ENCODE measurements around the gene MKNK1.

Gene MKNK1

GRCh38 chr1:46551597-46552095, 52.4 kb downstream of the MKNK1 start, which contains the start of gene KNCN:
Gene KNCN (minus strand): TSS chr1:46551647. CDS start chr1:46551215, 432 bp downstream.
- TF ChIP-seq CTCF (IDR thresholded peaks at IDR 0.05; ENCODE audit: extremely low read depth, insufficient read depth, missing control alignments) = no peak
- no peak for DNase-seq (ENCODE audit: low spot score)
- in situ Hi-C loops (cut with MboI; ENCODE audit: low pct_unique_long_range_greater_than_20kb, low sequenced_read_pairs, unreplicated experiment) = no loop called here

GRCh38 chr1:46550751-46551231, 53.3 kb downstream of the MKNK1 start:
- no peak for DNase-seq (ENCODE audit: low spot score)
- TF ChIP-seq CTCF (IDR thresholded peaks at IDR 0.05; ENCODE audit: extremely low read depth, insufficient read depth, missing control alignments) = no peak
- in situ Hi-C loops (cut with MboI; ENCODE audit: low pct_unique_long_range_greater_than_20kb, low sequenced_read_pairs, unreplicated experiment) = no loop called here

- TF ChIP-seq CTCF (IDR thresholded peaks at IDR 0.05; ENCODE audit: extremely low read depth, insufficient read depth, missing control alignments) = no peak
- DNase-seq (ENCODE audit: low spot score) = no peak
- in situ Hi-C loops (cut with MboI; ENCODE audit: low pct_unique_long_range_greater_than_20kb, low sequenced_read_pairs, unreplicated experiment) = no loop called here
Observed at GRCh38 chr1:46549697-46550681, 54.1 kb downstream of the MKNK1 start.

GRCh38 chr1:46547481-46548383, 56.3 kb downstream of the MKNK1 start:
- DNase-seq (ENCODE audit: low spot score) = peak; percentile 68
- TF ChIP-seq CTCF (IDR thresholded peaks at IDR 0.05; ENCODE audit: extremely low read depth, insufficient read depth, missing control alignments) = peak; percentile 60
- in situ Hi-C loops (cut with MboI; ENCODE audit: low pct_unique_long_range_greater_than_20kb, low sequenced_read_pairs, unreplicated experiment) = no loop called here

- in situ Hi-C loops (cut with MboI; ENCODE audit: low pct_unique_long_range_greater_than_20kb, low sequenced_read_pairs, unreplicated experiment) = no loop called here
- DNase-seq (ENCODE audit: low spot score) = no peak
- no peak for TF ChIP-seq CTCF (IDR thresholded peaks at IDR 0.05; ENCODE audit: extremely low read depth, insufficient read depth, missing control alignments)
Observed at GRCh38 chr1:46546210-46546609, 57.9 kb downstream of the MKNK1 start.

GRCh38 chr1:46545784-46546183, 58.3 kb downstream of the MKNK1 start:
- in situ Hi-C loops (cut with MboI; ENCODE audit: low pct_unique_long_range_greater_than_20kb, low sequenced_read_pairs, unreplicated experiment) = no loop called here

More at GRCh38 chr1:46545784-46546183, 58.3 kb downstream of the MKNK1 start:
- no peak for TF ChIP-seq CTCF (IDR thresholded peaks at IDR 0.05; ENCODE audit: extremely low read depth, insufficient read depth, missing control alignments)
- DNase-seq (ENCODE audit: low spot score) = no peak
